HG03354 (cell line): ENCODE results near the gene SKIC2.
"Not testable (repeated sequence)": the region's sequence is repeated elsewhere in the genome, so short reads cannot be mapped to it uniquely, and the experiment has no call there.

Source experiments
- ATAC-seq: cut with Tn5 transposase; IDR thresholded peaks from one replicate; pipeline ENCODE4 v1.9.1; 2021; ENCODE audit warnings: mild to moderate bottlenecking; ENCODE audit not compliant: unreplicated experiment, poor library complexity, severe bottlenecking

Gene SKIC2

GRCh38 chr6:31967926-31968320, 8.9 kb downstream of the SKIC2 start:
- ATAC-seq = no peak

- no peak for ATAC-seq
These were observed 9.4 kb downstream of the SKIC2 start for GRCh38 chr6:31968326-31968725.

- ATAC-seq = no peak
These were observed 10.1 kb downstream of the SKIC2 start for GRCh38 chr6:31968791-31969711.

GRCh38 chr6:31969712-31970603, 11.0 kb downstream of the SKIC2 start:
- ATAC-seq = no peak

GRCh38 chr6:31970604-31971271, 11.8 kb downstream of the SKIC2 start:
- no peak for ATAC-seq

- ATAC-seq = no peak
These were observed 12.5 kb downstream of the SKIC2 start for GRCh38 chr6:31971279-31971992.

GRCh38 chr6:31971993-31972708, 13.2 kb downstream of the SKIC2 start, which contains the start of gene DXO:
DXO (minus strand) TSS chr6:31972138; CDS start chr6:31971675, 463 bp downstream.
- peak; percentile 87 for ATAC-seq

GRCh38 chr6:31972709-31973350, 13.9 kb downstream of the SKIC2 start:
- ATAC-seq = no peak

- not testable (repeated sequence) for ATAC-seq
These were observed 17.1 kb downstream of the SKIC2 start for GRCh38 chr6:31976065-31976464.

GRCh38 chr6:31977816-31978431, 18.9 kb downstream of the SKIC2 start:
- no peak for ATAC-seq

GRCh38 chr6:31978831-31979230, 19.9 kb downstream of the SKIC2 start:
- no peak for ATAC-seq

GRCh38 chr6:31979238-31979898, 20.4 kb downstream of the SKIC2 start:
- no peak for ATAC-seq

- ATAC-seq = not testable (repeated sequence)
These were observed 21.4 kb downstream of the SKIC2 start for GRCh38 chr6:31980195-31980876.

GRCh38 chr6:31980998-31981397, 22.0 kb downstream of the SKIC2 start:
- not testable (repeated sequence) for ATAC-seq

GRCh38 chr6:31981744-31982143, 22.8 kb downstream of the SKIC2 start, which contains the start of gene C4A:
C4A (plus strand) TSS chr6:31982057; CDS start chr6:31982108, 51 bp downstream.
- not testable (repeated sequence) for ATAC-seq

- not testable (repeated sequence) for ATAC-seq
These were observed 30.4 kb downstream of the SKIC2 start for GRCh38 chr6:31989363-31989762.

GRCh38 chr6:31994421-31994820, 35.4 kb downstream of the SKIC2 start:
- not testable (repeated sequence) for ATAC-seq
